Brain microvascular endothelial cell (primary cell): ENCODE measurements around the gene ORAI3.

ENCODE experiments used
- DNase-seq: peaks from one replicate; pipeline ENCODE4 v3.0.0-alpha.2; 2020
- H3K27ac ChIP-seq: fragments of 250-450 bp; sonication (Bioruptor Pico); 2 replicates; pipeline ENCODE4 v1.5.1; 2020; ENCODE audit warnings: mild to moderate bottlenecking, moderate library complexity
- H3K27me3 ChIP-seq: fragments of 250-450 bp; sonication (Bioruptor Pico); replicated peaks from 2 replicates; pipeline ENCODE4 v1.5.1; 2020; ENCODE audit warnings: mild to moderate bottlenecking
- H3K36me3 ChIP-seq: fragments of 250-450 bp; sonication (Bioruptor Pico); replicated peaks from 2 replicates; pipeline ENCODE4 v1.5.1; 2020; ENCODE audit warnings: mild to moderate bottlenecking
- H3K4me3 ChIP-seq: 2 replicates; pipeline ENCODE4 v1.5.1; 2011; ENCODE audit warnings: low read depth, mild to moderate bottlenecking, control low read depth, low read length, moderate library complexity
- in situ Hi-C: cut with HindIII; loops from 2 replicates; pipeline ENCODE4 v1.10.0; 2017; ENCODE audit warnings: low sequenced_read_pairs, low pct_ligation_motif_present
- TF ChIP-seq, protein P1 (sequence below): IDR thresholded peaks from 2 replicates; pipeline ENCODE4 v1.5.1; 2011; ENCODE audit warnings: low read depth, mild to moderate bottlenecking, moderate library complexity, low read length, control low read depth, inconsistent platforms; ENCODE audit errors: missing control alignments

Gene ORAI3

GRCh38 chr16:30925995-30926811 is 22.7 kb upstream of the ORAI3 start:
- Histone ChIP-seq H3K27ac (no peak overlapping the region), H3K36me3 (peaks cover 25% of the 10 kb centered on the region), H3K27me3 (no peaks in the 10 kb centered on the region), H3K4me3 (no peak overlapping the region)
- TF ChIP-seq, protein P1, sequence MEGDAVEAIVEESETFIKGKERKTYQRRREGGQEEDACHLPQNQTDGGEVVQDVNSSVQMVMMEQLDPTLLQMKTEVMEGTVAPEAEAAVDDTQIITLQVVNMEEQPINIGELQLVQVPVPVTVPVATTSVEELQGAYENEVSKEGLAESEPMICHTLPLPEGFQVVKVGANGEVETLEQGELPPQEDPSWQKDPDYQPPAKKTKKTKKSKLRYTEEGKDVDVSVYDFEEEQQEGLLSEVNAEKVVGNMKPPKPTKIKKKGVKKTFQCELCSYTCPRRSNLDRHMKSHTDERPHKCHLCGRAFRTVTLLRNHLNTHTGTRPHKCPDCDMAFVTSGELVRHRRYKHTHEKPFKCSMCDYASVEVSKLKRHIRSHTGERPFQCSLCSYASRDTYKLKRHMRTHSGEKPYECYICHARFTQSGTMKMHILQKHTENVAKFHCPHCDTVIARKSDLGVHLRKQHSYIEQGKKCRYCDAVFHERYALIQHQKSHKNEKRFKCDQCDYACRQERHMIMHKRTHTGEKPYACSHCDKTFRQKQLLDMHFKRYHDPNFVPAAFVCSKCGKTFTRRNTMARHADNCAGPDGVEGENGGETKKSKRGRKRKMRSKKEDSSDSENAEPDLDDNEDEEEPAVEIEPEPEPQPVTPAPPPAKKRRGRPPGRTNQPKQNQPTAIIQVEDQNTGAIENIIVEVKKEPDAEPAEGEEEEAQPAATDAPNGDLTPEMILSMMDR = no peak
- in situ Hi-C loops = loop anchor here (25.0 kb wide), 1 partner anchor 536 kb away; the partner anchor contains the start of genes ARMC5 and TGFB1I1
- DNase-seq = no peak

GRCh38 chr16:30926937-30927788 is 21.7 kb upstream of the ORAI3 start:
- no peaks in the 10 kb centered on the region for H3K27me3 ChIP-seq
- in situ Hi-C loops = loop anchor here (25.0 kb wide), 1 partner anchor 535 kb away; the partner anchor contains the start of genes ARMC5 and TGFB1I1
- H3K4me3 ChIP-seq = no peak overlapping the region
- no peak for DNase-seq
- H3K36me3 ChIP-seq = peaks cover 31% of the 10 kb centered on the region
- TF ChIP-seq, protein P1 = no peak
- H3K27ac ChIP-seq = no peak overlapping the region

DNA sequence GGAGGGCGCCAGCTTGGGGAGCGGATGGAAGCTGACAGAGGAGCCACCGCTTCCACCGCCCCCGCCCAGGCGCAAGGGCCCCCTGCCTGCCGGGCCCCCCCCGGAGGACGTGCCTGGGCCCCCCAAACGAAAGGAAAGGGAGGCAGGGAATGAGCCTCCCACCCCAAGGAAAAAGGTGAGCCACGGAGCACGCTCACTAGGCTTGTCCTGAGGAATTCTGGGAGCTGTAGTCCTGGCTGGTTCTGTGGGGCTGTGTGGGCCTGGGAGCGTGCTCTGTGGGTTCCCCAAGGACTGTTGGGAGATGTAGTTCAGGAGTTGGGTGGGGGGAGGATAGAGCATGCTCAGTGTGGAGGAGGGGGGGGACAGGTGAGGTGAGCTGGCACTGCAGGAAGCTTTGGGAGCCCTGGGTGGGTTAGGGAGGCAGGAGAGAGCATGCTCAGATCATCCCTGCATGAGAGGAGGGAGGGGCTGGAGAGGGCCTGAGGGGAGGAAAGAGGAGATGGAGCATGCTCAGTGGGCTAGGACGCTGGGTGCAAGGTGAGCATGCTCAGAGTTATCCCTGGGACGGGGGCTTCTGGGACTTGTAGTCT is 21.0 kb upstream of the ORAI3 start:
- in situ Hi-C loops = loop anchor here (25.0 kb wide), 1 partner anchor 534 kb away; the partner anchor contains the start of genes ARMC5 and TGFB1I1
- H3K36me3 ChIP-seq = peaks cover 36% of the 10 kb centered on the region
- no peak for DNase-seq

DNA sequence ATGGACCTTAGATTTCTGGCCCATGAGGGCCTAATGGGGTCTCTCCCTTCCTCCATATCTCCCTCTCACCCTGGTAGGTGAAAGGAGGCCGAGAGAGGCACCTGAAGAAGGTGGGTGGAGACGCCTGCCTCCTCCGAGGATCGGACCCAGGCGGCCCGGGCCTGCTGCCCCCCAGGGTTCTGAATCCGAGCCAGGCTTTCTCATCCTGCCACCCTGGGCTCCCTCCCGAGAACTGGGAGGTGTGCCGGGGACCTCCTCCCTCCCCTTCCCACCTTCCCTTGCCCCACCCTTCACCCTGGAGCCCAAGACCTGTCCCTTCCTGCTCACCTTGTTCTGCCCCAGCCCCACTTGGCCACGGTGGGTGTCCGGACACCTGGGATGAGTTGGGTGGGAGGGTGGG is 20.5 kb upstream of the ORAI3 start:
- in situ Hi-C loops = loop anchor here (25.0 kb wide), 1 partner anchor 534 kb away; the partner anchor contains the start of genes ARMC5 and TGFB1I1
- TF ChIP-seq, protein P1 = no peak
- no peaks in the 10 kb centered on the region for H3K27me3 ChIP-seq
- no peak overlapping the region for H3K27ac ChIP-seq
- no peak overlapping the region for H3K4me3 ChIP-seq
- no peak for DNase-seq
- H3K36me3 ChIP-seq = peaks cover 41% of the 10 kb centered on the region

More for the DNA sequence above, 21.0 kb upstream of the ORAI3 start:
- TF ChIP-seq, protein P1 = no peak
- Histone ChIP-seq H3K27me3 (no peaks in the 10 kb centered on the region), H3K4me3 (no peak overlapping the region), H3K27ac (no peak overlapping the region)

DNA sequence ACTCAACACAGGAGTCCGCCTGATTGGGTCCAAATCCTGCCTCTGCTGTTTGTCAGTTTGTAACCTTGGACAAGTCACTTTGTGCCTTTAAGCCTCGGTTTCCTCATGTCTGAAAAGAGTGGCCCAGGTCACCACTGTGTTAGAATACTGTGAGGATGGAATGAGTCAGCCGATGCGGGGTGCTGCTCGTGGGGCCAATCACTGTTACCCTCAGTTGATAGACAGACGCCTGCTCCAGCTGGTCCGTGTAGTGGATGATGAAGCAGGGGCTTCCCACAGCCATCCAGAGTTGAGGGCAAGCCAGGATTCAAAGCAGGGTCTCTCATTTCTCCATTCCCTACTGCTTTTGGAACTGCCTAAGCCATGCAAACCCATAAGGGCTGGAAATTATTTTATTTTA is 19.7 kb upstream of the ORAI3 start:
- Histone ChIP-seq H3K27me3 (no peaks in the 10 kb centered on the region), H3K4me3 (no peak overlapping the region), H3K36me3 (peaks cover 46% of the 10 kb centered on the region), H3K27ac (no peak overlapping the region)
- DNase-seq = no peak
- TF ChIP-seq, protein P1 = no peak
- in situ Hi-C loops = loop anchor here (25.0 kb wide), 1 partner anchor 533 kb away; the partner anchor contains the start of genes ARMC5 and TGFB1I1
